Stimulated activated CD8-positive, alpha-beta memory T cell treated with anti-CD3 and anti-CD28 coated beads, Interleukin-4, amount 100 ng/mL, for 1 hour (primary cell): ENCODE measurements around the gene INPP5A.

Source experiments
- DNase-seq, 2 donors: peaks; one replicate each; pipeline ENCODE4 v3.0.0-alpha.2; 2020; ENCODE audit warnings: low read depth in 2 of 2, low spot score in 1 of 2

The INPP5A gene

DNA sequence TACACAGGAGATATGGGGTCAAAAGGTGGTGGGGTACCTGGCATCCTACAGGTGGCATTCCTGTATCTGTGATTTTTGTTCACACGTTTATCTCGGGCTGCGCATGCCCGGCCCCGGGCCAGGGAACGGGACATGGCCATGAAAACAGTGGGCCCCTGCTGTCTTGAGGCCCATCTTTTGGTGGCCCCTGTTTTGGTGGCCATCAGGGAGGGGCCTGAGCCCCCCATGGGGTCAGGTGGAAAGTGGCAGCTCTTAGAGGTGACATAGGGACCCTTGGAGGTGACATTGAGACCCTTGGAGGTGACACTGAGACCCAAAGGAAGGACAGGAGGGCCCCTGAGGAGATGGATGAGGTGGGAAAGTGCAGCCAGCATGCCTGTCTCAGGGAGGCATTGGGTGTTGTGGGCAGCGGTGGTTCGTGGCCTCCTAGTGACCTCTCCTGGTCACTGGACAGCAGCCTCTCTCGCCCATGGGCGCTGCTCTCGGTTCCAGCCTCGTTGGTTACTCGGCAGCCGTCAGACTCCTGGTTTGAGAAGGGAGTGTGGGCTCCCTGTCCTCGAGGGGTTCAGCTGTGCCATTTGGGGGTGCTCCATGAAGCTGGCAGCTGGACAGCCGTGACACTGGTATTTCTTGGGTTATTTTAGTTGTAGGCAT is 39.9 kb downstream of the INPP5A start:
- DNase-seq: no peak

DNA sequence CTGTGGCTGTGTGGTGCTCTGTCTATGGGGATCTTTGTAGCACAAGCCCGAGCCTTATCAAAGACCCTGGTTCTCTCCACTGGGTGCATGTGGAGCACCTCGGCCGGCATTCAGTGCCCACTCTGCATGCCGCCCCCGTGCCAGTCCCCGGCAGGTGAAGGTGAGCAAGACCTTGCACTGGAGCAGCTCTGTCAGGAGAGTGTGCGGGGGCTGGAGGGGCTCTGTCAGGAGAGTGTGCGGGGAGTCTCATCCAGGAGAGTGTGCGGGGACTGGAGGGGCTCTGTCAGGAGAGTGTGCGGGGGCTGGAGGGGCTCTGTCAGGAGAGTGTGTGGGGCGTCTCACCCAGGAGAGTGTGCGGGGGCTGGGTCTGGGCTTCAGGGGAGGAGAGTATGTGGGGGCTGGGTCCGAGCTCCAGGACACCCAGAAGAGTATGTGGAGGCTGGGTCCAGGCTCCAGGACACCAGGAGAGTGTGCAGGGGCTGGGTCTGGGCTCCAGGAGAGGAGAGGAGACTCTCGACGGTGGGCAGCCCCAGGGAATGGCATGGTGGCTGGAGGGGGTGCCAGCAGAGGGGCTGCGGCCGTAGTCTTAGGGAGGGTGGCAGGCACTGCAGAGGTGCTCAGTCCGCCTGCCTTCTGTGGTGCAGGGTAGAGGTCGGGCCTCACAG is 40.8 kb downstream of the INPP5A start:
- no peak for DNase-seq

DNA sequence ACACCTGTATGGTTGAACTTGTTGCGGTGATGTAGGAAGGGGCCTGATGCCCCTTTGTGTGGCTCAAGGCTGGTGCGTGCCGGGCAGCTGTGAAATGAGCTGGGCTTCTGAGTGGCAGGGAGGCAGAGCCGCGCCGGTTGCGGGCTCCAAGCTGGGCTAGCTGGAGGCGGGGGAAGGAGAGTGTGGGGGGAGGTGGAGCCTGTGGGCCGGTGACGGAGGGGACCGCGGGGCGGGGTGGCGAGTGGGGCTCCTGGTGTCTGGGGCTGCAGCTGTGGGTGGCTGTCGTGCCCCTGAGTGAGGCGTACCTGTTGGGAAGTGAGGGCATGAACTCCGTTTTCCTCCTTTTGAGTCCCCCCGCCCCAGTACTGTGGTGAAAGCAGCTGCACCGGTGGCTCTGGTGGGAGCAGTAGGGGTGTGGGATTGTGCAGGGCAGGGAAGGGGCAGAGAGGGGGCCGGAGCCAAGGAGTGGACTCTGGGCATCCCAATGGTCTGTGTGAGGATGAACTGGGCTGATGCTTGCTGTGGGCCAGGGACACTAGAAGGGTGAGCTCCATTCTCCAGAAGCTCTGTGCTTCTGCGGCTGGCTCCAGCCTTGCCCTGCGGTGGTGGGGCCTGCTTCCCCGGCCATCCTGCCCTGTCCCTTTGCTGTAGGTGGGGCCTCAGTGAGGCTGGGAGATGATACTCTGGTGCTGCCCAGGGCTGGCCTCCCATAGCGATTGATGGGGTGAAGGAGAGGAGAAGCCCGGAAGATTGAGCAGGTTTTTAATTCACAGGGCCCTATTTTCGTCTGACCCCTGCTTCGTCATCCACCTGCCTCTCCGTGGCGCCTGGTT is 41.7 kb downstream of the INPP5A start:
- DNase-seq: no peak

DNA sequence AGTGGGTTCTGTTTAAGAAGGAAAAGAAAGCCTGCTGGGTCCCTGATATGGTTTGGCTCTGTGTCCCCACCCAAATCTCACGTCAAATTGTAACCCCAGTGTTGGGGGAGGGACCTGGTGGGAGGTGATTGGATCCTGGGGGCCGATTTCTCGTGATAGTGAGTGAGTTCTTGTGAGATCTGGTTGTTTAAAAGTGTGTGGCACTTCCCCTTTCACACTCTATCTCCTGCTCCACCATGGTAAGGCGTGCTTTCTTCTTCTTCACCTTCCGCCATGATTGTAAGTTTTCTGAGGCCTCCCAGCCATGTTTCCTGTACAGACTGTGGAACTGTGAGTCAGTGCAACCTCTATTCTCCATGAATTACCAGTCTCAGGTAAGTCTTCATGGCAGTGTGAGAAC is 42.6 kb downstream of the INPP5A start:
- no peak for DNase-seq

DNA sequence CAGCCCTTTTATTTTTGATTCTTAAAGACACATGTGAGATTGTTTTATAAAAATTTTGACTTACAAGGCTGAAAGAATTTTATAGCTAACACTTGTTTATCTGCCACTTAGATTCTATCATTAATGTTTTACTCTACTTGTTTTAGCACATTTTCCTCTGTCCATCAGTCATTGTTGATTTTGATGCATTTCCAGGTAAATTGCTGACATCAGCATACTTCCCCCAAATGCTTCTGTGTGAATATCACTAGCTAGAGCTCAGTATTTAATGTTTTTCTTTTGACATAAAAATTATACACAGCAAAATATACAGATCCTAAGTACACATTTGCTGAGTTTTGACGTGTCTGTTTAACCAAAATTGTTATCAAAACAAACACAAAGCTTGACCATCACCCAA is 43.0 kb downstream of the INPP5A start:
- no peak for DNase-seq

DNA sequence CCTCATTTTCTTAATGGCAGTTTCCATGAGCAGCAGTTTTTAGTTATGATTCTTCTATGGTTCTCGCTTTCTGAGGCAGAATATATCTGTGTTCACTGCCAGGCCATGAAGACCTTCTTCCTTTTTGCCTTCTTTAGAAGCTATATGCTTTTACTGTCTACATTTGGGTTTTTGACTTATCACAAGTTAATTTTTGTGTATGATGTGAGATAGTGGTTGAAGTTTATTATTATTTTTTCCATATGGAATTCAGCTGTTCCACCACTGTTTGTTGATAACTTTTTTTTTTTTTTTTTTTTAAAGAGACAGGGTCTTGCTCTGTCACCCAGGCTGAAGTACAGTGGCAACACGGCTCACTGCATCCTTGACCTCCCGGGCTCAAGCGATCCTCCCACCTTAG is 44.5 kb downstream of the INPP5A start:
- DNase-seq: no peak

DNA sequence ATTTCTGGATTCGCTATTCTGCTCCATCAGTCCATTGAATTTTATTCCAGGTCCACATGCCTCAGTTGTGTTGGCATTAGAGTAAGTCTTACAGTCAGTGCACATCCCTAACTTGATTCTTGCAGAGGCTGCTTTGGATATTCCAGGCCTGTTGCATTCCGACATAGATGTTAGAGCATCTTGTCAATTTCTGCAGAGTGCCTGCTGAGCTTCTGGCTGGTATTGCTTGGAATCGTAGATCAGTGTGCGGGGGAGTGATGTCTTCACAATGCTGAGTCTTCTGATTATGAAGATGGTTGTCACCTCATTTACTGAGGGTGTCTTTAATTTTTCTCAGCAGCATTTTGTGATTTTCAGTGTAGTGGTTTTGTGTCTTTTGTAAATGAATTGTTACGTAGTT is 45.2 kb downstream of the INPP5A start:
- DNase-seq: no peak

DNA sequence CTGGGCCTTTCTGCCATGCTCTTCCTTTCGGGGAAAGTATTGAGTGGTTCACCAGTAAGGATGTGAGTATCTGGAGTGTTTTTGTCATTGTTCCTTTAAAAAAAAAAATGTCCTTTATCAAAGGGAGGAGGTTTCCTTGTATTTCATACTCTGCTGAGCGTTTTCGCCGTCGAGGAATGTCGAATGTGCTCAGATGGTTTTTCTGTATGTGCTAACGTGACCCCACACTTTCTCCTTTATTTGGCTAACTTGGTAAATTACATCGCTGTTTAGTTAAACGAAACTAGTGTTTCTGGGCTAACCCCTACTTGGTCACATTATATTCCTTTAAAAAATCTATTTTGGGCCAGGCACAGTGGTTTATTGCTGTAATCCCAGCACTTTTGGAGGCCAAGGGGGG is 45.9 kb downstream of the INPP5A start:
- no peak for DNase-seq

DNA sequence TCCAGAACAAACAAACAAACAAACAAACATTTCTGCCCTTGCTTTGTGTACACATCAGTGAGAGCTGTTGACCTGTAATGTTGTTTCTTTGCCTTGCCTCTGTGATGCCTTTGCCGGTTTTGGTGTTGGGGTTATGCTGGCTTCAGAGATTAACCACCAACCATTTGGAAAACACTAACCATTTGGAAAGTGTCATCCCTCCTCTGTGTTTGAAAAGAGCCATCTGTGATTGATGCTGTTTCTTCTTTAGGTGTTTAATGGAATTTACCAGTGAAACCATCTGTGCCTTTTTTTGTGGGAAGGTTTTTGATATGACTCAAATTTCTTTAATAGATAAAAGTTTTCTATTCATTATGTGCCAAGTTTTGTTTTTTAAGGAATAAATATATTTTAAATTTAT is 46.5 kb downstream of the INPP5A start:
- DNase-seq: no peak

DNA sequence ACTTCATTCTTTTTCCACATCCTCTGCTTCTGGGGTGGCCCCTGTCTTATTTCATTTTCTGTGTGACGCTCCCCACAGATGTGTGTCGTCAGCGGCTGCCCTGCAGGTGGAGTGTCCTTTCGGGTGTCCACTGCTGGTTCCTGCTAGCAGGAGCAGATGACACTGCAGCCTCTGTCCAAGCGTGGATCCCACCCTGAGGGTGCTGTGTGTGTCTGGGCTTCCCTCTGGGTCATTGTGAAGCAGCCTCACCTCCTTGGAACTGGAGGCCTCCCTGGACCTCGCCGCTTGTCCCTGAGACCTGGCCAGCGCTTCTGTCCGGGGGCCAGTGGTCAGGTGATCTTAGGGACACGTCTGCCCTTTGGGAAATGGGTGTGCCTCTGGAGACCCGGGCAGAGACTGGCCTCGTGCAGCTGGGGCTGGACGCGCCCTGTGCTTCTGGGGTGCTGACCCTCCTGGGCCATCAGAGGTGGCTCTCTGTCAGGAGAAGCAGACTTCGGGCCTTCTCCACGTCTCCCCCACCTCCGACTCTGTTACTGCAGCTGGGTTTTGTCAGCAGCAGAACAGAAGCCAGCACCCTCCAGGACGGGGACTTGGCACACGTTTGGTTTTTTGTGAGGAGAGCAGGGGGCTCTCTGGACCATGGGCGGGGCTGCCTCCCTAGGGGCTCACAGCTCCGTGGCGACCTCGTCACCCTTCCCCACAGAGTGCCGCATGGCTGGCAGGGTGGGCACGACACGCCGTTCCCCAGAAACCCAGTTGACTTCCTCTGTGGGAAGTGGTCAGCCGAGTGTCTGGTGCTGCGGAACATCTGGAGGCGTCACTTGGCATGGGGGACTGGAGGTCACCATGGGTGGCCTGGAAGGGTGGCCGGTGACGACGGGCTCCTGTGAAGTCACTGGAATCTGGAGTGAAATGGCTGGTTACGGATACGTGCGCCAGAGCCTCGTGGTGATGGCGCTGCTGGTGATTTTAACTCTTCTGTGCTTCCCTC is 48.4 kb downstream of the INPP5A start:
- no peak for DNase-seq

DNA sequence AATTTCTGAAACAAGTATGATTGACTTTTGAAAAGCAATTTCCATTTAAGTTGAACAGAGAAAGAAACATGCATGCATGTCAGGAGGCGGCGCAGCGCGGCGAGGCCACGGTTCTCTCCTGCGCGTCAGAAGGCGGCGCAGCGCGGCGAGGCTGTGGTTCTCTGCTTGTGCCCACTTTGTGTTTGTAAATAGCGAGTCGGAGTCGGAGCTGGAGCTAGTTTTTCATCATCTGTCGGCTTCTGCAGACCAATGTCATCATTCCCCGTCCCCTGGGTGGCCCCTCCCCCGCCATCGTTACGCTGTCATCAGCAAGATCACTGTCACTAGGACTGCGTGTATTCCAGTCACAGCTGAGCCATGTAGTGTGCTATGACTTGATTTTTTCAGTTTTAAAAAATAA is 49.2 kb downstream of the INPP5A start:
- DNase-seq: no peak

DNA sequence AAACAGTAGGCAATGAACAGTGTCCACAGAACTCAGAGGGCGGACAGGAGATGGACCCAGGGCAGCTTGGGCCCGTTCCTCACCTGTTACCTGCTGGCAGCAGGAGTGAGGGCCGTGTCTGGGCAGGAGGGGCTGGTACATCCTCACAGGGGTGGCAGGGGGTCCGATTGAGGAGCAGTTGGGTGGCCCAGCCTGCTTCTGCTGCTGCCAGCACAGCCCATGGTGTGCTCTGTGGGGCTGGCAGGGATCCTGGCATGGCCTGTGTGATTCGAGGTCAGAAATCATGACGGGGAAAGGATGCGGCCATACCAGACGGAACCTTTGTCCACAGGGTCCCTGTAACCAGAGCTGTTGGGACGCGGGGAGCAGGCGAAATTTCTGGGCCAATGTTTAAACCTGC is 49.6 kb downstream of the INPP5A start:
- no peak for DNase-seq

DNA sequence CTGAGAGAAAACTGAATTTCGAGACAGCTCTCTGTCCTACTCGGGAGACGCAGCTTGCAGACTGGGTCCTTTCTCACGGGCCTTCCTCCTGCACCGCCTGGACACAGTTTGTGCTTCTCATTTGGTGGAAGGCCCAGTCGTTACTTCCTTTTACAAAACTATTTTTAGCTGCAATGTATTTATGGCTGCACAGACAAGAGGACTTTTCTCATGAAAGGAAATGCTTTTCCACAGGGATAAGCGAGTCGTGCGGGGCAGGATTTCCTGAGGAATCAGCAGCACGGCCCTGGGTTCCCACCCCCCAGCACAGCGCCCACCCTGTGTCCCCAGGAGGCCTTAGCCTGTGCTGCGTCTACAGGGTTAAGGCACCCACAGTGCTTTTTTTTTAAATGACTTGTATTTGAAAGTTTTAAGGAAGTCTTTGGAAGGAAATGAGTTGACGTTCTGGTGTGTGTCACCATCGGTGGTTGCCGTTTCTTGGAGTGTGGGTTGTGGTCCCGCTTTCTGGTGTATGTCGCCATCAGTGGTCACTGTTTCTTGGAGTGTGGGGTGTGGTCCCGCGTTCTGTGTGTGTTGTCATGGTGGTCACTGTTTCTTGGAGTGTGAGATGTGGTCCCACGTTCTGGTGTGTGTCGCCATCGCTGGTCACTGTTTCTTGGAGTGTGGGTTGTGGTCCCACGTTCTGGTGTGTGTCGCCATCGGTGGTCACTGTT is 50.9 kb downstream of the INPP5A start:
- DNase-seq: no peak

DNA sequence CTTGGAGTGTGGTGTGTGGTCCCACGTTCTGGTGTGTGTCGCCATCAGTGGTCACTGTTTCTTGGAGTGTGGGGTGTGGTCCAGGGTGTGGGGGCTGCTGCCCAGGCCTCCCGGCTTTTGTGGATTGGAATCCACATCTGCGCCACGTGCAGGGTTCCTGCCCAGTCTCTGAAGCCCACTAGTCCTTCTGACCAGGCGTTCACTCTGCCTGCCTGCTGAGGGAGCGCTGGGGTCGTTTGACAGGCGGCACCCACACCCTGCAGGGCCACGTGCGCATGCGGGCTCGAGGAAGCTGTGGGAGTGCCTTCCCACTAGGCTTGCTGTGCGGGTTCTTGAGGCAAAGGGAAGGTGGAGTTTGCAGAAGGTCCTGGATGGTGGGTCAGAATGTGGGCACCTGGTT is 51.4 kb downstream of the INPP5A start:
- no peak for DNase-seq

DNA sequence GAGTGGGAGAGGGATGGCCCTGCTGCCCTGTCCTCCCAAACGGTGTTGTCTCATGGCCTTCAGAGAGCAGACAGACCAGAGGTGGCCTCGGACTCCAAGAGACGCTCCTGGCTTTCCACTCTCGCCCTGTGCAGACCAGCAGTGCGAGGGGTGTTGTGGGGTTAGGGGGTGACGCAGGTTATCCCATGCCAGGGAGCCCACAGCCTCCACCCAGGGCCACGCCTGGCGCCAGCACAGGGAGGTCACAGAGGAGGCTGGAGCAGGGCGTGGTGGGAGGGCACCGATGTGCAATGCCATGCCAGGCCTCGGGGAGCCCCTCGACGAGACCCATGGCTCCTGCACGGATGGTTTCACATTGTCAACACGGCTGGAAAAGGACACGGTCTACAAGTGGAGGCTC is 52.1 kb downstream of the INPP5A start:
- DNase-seq: no peak

DNA sequence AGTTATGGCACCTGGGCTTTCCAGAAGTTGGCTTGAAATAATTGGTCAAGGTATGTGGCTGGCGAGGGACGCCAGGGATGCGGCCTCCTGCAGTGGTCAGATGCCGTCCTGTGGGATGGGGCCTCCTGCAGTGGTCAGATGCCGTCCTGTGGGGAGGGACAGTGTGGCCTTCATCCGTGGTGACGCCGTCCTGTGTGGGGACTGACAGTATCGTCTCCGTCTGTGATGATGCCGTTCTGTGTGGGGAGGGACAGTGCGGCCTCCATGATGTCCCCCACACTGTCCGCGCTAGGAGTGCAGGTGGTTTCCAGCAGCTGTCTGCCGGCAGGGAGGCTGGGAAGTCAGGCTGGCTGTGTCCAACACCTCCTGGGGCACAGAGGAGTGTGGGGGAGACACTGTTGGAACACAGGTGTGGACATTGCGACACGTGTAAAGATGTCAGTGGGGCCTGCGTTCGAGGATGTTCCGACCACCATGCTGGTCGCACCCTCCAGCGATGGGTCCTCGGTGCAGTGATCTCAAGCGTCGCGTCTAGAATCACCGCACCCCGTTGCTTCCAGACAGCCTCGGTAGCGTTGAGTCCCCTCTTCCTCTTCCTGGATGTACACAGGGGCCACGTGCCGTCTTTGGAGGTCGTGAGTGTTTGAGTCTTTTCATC is 52.6 kb downstream of the INPP5A start:
- no peak for DNase-seq

DNA sequence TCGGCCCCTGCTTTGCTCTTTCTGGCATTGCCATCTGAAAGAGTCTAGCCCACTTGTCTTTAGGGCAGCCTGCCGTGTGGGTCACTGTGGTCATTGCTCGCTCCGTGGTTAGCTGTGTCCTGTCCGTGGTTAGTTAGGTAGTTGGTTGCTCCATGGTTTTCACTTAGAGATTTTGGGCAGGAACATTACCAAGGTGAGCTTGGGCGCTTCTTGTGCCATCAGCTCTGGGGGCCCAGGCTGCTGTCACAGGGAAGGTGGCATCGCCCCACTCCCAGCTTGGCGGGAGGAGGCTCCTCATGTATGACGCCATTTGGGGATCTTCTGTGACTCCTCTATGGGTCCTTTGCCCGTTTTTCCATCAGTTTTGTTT is 53.1 kb downstream of the INPP5A start:
- DNase-seq: no peak

DNA sequence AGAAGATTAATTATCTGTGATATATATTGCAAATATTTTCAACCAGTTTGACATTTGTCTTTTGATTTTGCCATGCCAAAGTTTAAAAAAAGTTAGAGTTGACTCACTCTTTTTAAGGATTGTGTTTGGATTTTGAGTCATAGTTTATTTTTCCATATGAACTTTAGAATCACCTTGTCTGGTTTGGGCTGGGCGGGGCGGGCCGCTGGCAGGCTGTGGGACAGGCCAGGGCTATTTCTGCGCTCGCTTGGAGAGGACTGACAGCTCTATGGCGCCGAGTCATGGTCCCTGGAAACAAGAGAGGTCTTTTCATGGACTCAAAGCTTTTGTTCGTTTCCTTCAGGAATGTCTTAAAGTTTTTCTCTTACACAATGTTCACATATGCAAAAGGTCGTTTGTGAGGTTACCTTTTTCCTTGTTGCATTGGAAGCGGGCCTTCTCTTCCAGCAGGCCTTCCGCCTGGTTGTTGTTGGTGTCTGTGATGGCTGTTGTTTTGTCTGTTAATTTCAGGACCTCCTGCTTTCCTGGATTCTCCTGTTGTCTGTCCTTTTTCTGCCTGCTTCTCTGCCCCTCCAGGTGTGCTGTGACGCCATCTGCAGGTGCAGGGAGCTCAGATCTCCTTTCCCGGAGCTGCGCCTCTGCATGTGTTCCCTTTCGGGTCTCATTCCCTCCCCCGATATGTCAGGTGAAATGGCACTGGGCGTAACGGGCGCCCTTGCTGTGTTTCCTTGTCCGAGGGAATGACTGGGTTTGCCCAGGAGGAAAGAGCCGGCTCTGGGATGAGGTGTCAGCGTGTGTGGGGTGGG is 53.8 kb downstream of the INPP5A start:
- no peak for DNase-seq

DNA sequence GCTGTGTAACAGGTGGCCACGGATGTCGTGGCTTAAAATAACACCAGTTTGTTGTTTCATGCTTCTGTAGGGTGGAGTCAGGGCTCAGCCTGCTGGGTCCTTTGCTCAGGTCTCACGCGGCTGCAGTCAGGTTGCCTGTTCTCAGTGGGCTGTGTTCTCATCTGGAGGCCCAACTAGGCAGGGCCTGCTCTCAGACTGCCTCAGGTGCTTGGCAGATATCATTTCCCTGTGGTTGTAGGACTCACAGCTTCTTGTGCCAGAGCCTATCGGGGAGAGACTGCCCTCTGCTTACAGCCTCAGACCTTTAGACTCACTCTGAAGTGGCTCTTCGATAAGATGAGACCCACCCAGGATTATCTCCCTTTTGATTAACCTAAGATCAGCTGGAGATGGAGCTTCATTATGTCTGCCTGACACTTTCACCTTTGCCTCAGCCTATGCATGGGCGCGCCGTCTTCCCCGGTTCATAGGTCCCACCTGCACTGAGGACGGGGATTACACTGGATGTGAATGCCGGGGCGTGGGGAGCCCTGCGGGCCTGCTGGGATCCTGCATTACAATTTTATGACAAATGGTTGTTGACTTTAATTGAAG is 55.3 kb downstream of the INPP5A start:
- no peak for DNase-seq
